NB4 (cell line): ENCODE measurements around the gene UTP15.

Experiments
- MYC ChIP-seq: IDR thresholded peaks from 2 replicates; pipeline ENCODE4 v1.6.1; 2011; ENCODE audit warnings: low read depth, low read length
- POLR2A ChIP-seq: IDR thresholded peaks from 2 replicates; pipeline ENCODE4 v1.6.1; 2011; ENCODE audit warnings: mild to moderate bottlenecking; ENCODE audit not compliant: insufficient read length; ENCODE audit errors: extremely low read depth
- TF ChIP-seq, protein P1 (sequence below): IDR thresholded peaks from one replicate; pipeline ENCODE4 v1.5.1; 2012; ENCODE audit warnings: low read depth, low read length
- TF ChIP-seq, protein P2 (sequence below): IDR thresholded peaks from 2 replicates; pipeline ENCODE4 v1.6.1; 2011; ENCODE audit warnings: low read depth, low read length

DNA sequence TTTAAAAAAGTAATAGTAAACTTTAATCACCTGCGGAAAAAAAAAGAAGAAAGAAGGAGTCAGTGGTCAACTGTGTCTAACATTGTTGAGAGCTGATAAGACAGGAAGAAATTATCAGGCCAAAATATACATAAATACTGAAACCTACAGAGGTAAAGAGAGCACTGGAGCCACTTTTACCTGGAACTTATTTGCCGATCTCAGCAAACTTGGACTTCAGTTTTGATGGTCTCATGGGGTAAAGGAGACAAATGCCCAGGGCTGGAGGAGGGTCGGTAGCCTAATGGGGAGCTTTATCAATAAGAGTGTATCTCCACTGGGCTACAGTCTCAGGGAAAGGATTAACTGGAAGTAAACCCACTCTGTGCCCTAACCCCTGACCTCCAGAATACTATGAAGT is 33.8 kb downstream of the UTP15 start:
- no peak for TF ChIP-seq POLR2A
- TF ChIP-seq, protein P1, sequence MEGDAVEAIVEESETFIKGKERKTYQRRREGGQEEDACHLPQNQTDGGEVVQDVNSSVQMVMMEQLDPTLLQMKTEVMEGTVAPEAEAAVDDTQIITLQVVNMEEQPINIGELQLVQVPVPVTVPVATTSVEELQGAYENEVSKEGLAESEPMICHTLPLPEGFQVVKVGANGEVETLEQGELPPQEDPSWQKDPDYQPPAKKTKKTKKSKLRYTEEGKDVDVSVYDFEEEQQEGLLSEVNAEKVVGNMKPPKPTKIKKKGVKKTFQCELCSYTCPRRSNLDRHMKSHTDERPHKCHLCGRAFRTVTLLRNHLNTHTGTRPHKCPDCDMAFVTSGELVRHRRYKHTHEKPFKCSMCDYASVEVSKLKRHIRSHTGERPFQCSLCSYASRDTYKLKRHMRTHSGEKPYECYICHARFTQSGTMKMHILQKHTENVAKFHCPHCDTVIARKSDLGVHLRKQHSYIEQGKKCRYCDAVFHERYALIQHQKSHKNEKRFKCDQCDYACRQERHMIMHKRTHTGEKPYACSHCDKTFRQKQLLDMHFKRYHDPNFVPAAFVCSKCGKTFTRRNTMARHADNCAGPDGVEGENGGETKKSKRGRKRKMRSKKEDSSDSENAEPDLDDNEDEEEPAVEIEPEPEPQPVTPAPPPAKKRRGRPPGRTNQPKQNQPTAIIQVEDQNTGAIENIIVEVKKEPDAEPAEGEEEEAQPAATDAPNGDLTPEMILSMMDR = no peak
- TF ChIP-seq, protein P2, sequence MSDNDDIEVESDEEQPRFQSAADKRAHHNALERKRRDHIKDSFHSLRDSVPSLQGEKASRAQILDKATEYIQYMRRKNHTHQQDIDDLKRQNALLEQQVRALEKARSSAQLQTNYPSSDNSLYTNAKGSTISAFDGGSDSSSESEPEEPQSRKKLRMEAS = no peak
- no peak for TF ChIP-seq MYC
